ENCODE results near the gene OVOL3.
"Not testable (repeated sequence)": the region's sequence is repeated elsewhere in the genome, so short reads cannot be mapped to it uniquely, and the experiment has no call there.

Gene OVOL3

GRCh38 chr19:36110487-36111199 is at the start of gene OVOL3:
Gene OVOL3 (plus strand): TSS chr19:36111143. CDS start chr19:36111203, 60 bp downstream.
- no peak for DNase-seq (ENCODE audit: low read depth)

GRCh38 chr19:36061367-36061766 is 49.6 kb upstream of the OVOL3 start:
- DNase-seq (ENCODE audit: low read depth), result no peak

GRCh38 chr19:36064826-36065225 is 46.1 kb upstream of the OVOL3 start:
- DNase-seq (ENCODE audit: low read depth), result no peak

GRCh38 chr19:36067681-36068080 is 43.3 kb upstream of the OVOL3 start:
- no peak for DNase-seq (ENCODE audit: low read depth)

- DNase-seq (ENCODE audit: low read depth), result not testable (repeated sequence)
Observed at GRCh38 chr19:36068810-36069499, 42.0 kb upstream of the OVOL3 start.

GRCh38 chr19:36072081-36072480 is 38.9 kb upstream of the OVOL3 start:
- DNase-seq (ENCODE audit: low read depth), result no peak

- no peak for DNase-seq (ENCODE audit: low read depth)
Observed at GRCh38 chr19:36073121-36073876, 37.6 kb upstream of the OVOL3 start.

GRCh38 chr19:36079389-36079945 is 31.5 kb upstream of the OVOL3 start:
- no peak for DNase-seq (ENCODE audit: low read depth)

GRCh38 chr19:36081385-36081784 is 29.6 kb upstream of the OVOL3 start:
- DNase-seq (ENCODE audit: low read depth), result no peak

- no peak for DNase-seq (ENCODE audit: low read depth)
Observed at GRCh38 chr19:36081894-36082293, 29.0 kb upstream of the OVOL3 start.

- no peak for DNase-seq (ENCODE audit: low read depth)
Observed at GRCh38 chr19:36082916-36083315, 28.0 kb upstream of the OVOL3 start.

GRCh38 chr19:36084231-36085009 is 26.5 kb upstream of the OVOL3 start:
- DNase-seq (ENCODE audit: low read depth), result no peak

GRCh38 chr19:36086326-36086725 is 24.6 kb upstream of the OVOL3 start:
- DNase-seq (ENCODE audit: low read depth), result no peak

- DNase-seq (ENCODE audit: low read depth), result no peak
Observed at GRCh38 chr19:36089847-36090246, 21.1 kb upstream of the OVOL3 start.

GRCh38 chr19:36090910-36091695 is 19.8 kb upstream of the OVOL3 start:
- DNase-seq (ENCODE audit: low read depth), result no peak

GRCh38 chr19:36092566-36092965 is 18.4 kb upstream of the OVOL3 start:
- no peak for DNase-seq (ENCODE audit: low read depth)

- no peak for DNase-seq (ENCODE audit: low read depth)
Observed at GRCh38 chr19:36093146-36093662, 17.7 kb upstream of the OVOL3 start.

- no peak for DNase-seq (ENCODE audit: low read depth)
Observed at GRCh38 chr19:36093687-36094086, 17.3 kb upstream of the OVOL3 start.

- DNase-seq (ENCODE audit: low read depth), result no peak
Observed at GRCh38 chr19:36097036-36097435, 13.9 kb upstream of the OVOL3 start.

GRCh38 chr19:36099166-36099785 is 11.7 kb upstream of the OVOL3 start:
- DNase-seq (ENCODE audit: low read depth), result no peak
